RWPE1 (cell line): ENCODE data around the gene KDSR.

Experiments
- CTCF ChIA-PET: fragments of 350-600 bp; sonication (Branson Sonifier 250); formaldehyde crosslinking; extraction: SDS; loops from one replicate; lab custom pipeline; 2021; lab: Yijun Ruan, JAX
- POLR2A ChIA-PET: fragments of 400-600 bp; formaldehyde crosslinking; extraction: SDS; loops from one replicate; lab custom pipeline; 2020; ENCODE audit warnings: antibody characterized with exemption; ENCODE audit not compliant: low non-redundant PET; lab: Yijun Ruan, JAX
- DNase-seq: peaks from one replicate; pipeline ENCODE4 v3.0.0; 2012; ENCODE audit warnings: low spot score
- H3K27ac ChIP-seq: fragments of 450-650 bp; 2 replicates; pipeline ENCODE4 v1.5.1; 2017
- TF ChIP-seq, protein P1 (sequence below): fragments of 450-650 bp; conservative IDR thresholded peaks from 2 replicates; pipeline ENCODE4 v1.5.1; 2017; ENCODE audit warnings: low read depth, mild to moderate bottlenecking

Gene KDSR

DNA sequence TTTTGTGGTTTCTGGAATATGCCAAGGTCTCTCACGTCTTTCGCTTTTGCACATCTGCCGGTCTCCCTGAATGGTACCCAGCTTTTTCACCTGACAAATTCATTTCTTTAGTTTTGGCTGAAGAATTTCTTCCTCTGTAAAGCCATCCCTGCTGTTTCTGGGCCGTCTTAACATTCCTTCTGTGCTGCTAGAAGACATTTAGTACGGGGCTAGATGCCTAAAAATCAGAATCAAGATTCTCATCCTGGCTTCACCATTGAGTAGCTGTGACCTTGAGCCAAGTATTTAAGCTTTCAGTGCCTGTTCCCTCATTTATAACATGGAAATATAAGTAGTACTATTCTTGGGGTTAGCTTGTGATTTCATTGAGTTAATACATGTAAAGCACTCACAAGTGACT, 41.0 kb downstream of the KDSR start:
- TF ChIP-seq, protein P1, sequence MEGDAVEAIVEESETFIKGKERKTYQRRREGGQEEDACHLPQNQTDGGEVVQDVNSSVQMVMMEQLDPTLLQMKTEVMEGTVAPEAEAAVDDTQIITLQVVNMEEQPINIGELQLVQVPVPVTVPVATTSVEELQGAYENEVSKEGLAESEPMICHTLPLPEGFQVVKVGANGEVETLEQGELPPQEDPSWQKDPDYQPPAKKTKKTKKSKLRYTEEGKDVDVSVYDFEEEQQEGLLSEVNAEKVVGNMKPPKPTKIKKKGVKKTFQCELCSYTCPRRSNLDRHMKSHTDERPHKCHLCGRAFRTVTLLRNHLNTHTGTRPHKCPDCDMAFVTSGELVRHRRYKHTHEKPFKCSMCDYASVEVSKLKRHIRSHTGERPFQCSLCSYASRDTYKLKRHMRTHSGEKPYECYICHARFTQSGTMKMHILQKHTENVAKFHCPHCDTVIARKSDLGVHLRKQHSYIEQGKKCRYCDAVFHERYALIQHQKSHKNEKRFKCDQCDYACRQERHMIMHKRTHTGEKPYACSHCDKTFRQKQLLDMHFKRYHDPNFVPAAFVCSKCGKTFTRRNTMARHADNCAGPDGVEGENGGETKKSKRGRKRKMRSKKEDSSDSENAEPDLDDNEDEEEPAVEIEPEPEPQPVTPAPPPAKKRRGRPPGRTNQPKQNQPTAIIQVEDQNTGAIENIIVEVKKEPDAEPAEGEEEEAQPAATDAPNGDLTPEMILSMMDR = no peak
- DNase-seq = no peak
- ChIA-PET CTCF (interaction anchor here (0.5 to 0.6 kb wide), 2 partner anchors 8 to 189 kb away, joined by 3 read pairs; no protein-coding TSS in a partner anchor), POLR2A (no interaction called here)
- no peak overlapping the region for H3K27ac ChIP-seq

DNA sequence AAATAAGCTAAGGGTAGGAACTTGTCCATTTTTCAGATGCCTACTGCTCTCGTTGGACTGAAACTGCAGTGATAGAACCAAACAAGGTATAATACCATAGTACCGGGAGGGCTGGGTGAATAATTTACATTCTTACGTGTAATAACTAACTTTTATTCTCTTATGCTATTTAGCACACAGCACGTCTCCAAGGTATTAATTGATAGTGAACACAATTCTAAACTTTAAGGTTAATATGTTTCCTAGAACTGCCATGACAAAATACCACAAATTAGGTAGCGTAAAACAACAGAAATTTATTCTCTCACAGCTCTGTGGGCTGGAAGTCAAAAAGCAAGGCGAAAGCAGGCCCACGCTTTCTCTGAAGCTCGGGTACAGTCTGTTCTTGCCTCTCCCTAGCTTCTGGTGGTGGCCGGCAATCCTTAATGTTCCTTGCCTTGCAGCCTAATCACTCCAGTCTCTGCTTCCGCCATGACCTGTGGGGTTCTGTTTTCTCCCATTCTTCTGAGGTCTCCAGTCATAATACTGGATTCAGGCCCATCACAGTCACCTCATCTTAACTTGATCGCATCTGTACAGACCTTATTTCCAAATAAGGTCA, 41.8 kb downstream of the KDSR start:
- no peak overlapping the region for H3K27ac ChIP-seq
- ChIA-PET CTCF (interaction anchor here (0.6 to 0.7 kb wide), 2 partner anchors 71 to 303 kb away, joined by 4 read pairs; no protein-coding TSS in a partner anchor), POLR2A (no interaction called here)
- no peak for DNase-seq
- TF ChIP-seq, protein P1 = no peak

DNA sequence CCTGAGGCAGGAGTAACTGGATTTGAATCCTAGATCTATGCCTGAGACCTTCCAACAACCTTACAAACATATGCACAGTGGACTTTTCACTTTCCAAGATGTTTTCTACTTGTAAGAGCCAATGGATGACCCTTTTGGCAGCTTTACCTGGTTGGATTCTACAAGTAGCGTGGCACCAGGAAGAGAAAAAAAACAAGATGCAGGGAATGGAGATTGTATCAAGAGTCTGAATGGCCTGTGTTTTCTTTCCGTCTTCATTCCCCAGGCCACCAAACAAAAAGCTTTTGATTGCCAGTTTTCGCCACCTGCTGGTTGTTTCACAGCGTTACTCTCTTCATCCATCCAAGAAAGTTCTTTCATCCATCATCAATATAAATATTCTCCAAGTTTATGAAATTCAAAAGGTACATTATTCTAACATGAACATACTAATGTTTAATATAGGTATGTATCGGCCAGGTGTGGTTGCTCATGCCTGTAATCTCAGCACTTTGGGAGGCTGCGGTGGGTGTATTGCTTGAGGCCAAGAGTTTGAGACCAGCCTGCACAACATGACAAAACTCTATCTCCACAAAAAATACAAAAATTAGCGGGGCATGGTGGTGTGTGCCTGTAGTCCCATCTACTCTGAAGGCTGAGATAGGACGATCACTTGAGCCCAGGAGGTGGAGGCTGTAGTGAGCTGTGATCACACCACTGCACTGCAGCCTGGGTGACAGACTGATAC, 43.9 kb downstream of the KDSR start:
- TF ChIP-seq, protein P1 = peak; percentile 78
- ChIA-PET POLR2A (no interaction called here), CTCF (interaction anchor here (0.6 to 1.9 kb wide), 14 partner anchors 23 to 702 kb away, joined by 3 to 8 read pairs (median 4); no protein-coding TSS in a partner anchor)
- H3K27ac ChIP-seq = no peak overlapping the region
- DNase-seq = peak; percentile 45

DNA sequence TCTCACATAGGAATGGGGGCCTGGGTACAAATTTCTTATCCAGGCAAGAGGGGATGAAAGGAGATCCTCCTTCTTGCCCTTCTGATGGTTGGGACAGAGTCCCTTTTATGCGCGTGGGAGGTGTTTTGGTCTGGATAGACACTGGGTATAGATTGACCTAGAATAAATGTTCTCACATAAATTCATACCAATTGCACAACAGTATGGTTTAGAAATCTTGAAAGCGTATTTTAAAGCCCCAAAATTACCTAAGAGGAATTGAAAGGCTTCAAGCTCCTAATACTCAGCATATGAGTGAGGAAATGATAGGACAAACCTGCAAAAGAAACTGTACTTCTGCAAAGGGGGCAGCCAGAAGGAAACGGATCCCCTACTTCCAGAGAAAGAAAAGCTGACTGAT, 44.8 kb downstream of the KDSR start:
- ChIA-PET POLR2A (no interaction called here), CTCF (interaction anchor here (0.6 kb wide), 3 partner anchors 84 to 213 kb away, joined by 3 to 5 read pairs (median 3); no protein-coding TSS in a partner anchor)
- H3K27ac ChIP-seq = no peak overlapping the region
- TF ChIP-seq, protein P1 = no peak
- no peak for DNase-seq

DNA sequence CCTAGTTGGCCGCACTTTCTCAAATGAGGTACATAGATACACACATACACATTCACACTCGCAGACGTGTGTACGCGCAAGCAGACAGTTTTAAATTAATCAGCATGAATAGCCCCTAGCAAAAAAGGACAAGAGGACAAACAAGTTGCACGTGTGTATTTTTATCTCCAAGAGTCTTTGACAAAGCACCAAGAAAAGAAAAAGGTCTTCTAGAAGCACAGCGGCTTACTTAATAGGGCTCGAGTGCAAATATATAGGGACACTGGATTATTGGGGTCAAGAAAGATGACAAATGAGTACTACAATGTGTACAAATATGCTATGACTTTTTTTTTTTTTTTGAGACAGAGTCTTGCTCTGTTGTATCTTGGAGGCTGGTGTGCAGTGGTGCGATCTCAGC, 45.7 kb downstream of the KDSR start:
- TF ChIP-seq, protein P1 = no peak
- no peak for DNase-seq
- CTCF ChIA-PET = no interaction called here
- peak overlapping the region; percentile 80 for H3K27ac ChIP-seq
- POLR2A ChIA-PET = no interaction called here

DNA sequence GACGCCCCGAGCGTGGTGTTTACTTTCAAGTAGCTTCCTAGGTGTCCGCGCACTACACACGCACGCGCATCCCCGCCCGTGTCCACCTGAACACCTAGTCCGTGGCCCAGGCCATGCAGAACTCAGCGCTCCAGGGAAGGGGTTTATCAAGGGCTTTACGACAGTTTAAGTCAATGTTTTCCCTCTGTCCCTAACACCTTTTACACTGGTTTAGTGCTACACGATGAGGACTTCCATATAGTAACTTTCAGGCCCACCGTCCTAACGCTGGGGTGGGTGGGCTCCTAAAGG, 46.1 kb downstream of the KDSR start:
- TF ChIP-seq, protein P1 = no peak
- ChIA-PET POLR2A (no interaction called here), CTCF (no interaction called here)
- peak overlapping the region; percentile 80 for H3K27ac ChIP-seq
- no peak for DNase-seq
